ENCODE data around the gene CGB5. TPM values are rescaled to one million over a fixed set of nuclear protein-coding genes. Genes with fewer than 3 reads are reported as not detected.
"Not testable (repeated sequence)": the region's sequence is repeated elsewhere in the genome, so short reads cannot be mapped to it uniquely, and the experiment has no call there.

Gene CGB5
- polyA plus RNA-seq, 1 donor from 2014 or later: not detected

- H3K9ac ChIP-seq (ENCODE audit: low read length): no peak within 1 kb of the TSS
Measured at GRCh38 chr19:49017041-49017665, 26.5 kb upstream of the CGB5 start, which contains the start of gene LHB. TSS of gene LHB (minus strand) at chr19:49017091. CDS start at chr19:49017081, 10 bp downstream.

DNA sequence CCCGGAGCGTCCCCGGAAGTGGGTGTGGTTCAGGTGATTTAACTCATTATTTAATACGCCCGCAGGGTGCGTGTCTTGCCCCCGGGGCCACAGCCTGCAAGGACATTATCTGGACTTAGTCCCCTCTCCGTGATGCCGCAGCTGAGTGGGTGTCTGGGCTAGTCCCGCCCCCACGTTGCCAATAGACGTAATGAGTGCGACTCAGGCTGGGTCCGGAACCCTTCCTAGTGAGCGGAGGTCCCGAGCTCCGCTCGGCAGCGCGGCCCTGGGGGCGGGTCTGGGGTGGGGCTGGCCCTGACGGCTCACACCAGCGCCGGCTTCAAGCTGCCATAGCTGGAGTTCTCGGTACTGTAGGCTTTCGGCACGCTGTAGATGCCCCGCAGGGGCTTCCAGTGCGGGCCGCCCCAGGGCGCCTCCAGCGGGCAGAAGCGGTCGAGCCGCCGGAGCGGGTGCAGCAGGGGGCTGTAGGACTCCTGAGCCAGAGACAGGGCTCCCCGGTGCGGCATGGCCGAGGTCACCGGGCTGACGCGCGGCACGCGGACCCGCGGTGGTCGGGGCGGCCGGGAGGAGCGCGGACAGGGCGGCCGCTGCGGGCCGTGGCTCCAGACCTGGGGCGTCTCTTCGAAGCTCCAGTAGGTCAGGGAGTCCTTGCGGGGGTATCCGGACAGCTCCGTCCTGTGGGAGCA is 25.8 kb upstream of the CGB5 start:
- Histone ChIP-seq H3K9ac (ENCODE audit: low read length) (no peak overlapping the region), H3K27ac (ENCODE audit: low read length) (no peak overlapping the region), H3K79me2 (replicated peaks; ENCODE audit: insufficient read depth, low read length) (no peaks in the 10 kb centered on the region), H3K4me3 (ENCODE audit: low read length) (no peak overlapping the region), H3F3A (ENCODE audit: insufficient read depth, low read length, poor library complexity, severe bottlenecking) (no peaks in the 10 kb centered on the region), H3K4me2 (ENCODE audit: low read length) (no peak overlapping the region), H3K9me2 (ENCODE audit: insufficient read depth, low read length) (no peaks in the 10 kb centered on the region), H3K36me3 (ENCODE audit: insufficient read depth, low read length) (no peaks in the 10 kb centered on the region), H4K20me1 (ENCODE audit: insufficient read depth) (no peaks in the 10 kb centered on the region), H2AFZ (ENCODE audit: low read depth, low read length) (no peak overlapping the region), H3K9me3 (ENCODE audit: low read length) (no peaks in the 10 kb centered on the region), H3K27me3 (ENCODE audit: insufficient read depth, low read depth, low read length) (peaks cover 13% of the 10 kb centered on the region)
- TF ChIP-seq CTCF (IDR thresholded peaks at IDR 0.05; ENCODE audit: poor library complexity, severe bottlenecking) (peak; percentile 38), EP300 (conservative IDR thresholded peaks at IDR 0.05; ENCODE audit: poor library complexity, severe bottlenecking) (no peak)

More at GRCh38 chr19:49017041-49017665, 26.5 kb upstream of the CGB5 start, which contains the start of gene LHB:
- Histone ChIP-seq H3F3A (ENCODE audit: insufficient read depth, low read length, poor library complexity, severe bottlenecking) (no peaks in the 10 kb centered on the region), H3K4me3 (ENCODE audit: low read length) (no peak within 1 kb of the TSS), H3K27me3 (ENCODE audit: insufficient read depth, low read depth, low read length) (peaks cover 13% of the 10 kb centered on the region), H3K27ac (ENCODE audit: low read length) (no peak within 1 kb of the TSS), H3K36me3 (ENCODE audit: insufficient read depth, low read length) (no peaks in the 10 kb centered on the region), H4K20me1 (ENCODE audit: insufficient read depth) (no peaks in the 10 kb centered on the region), H3K9me2 (ENCODE audit: insufficient read depth, low read length) (no peaks in the 10 kb centered on the region), H3K79me2 (replicated peaks; ENCODE audit: insufficient read depth, low read length) (no peaks in the 10 kb centered on the region), H3K4me2 (ENCODE audit: low read length) (no peak within 1 kb of the TSS), H3K9me3 (ENCODE audit: low read length) (no peaks in the 10 kb centered on the region), H2AFZ (ENCODE audit: low read depth, low read length) (no peak within 1 kb of the TSS)
- TF ChIP-seq TAF1 (IDR thresholded peaks at IDR 0.05; ENCODE audit: low read depth): no peak
- no peak for TF ChIP-seq CTCF (IDR thresholded peaks at IDR 0.05; ENCODE audit: poor library complexity, severe bottlenecking)
- TF ChIP-seq, protein P1, sequence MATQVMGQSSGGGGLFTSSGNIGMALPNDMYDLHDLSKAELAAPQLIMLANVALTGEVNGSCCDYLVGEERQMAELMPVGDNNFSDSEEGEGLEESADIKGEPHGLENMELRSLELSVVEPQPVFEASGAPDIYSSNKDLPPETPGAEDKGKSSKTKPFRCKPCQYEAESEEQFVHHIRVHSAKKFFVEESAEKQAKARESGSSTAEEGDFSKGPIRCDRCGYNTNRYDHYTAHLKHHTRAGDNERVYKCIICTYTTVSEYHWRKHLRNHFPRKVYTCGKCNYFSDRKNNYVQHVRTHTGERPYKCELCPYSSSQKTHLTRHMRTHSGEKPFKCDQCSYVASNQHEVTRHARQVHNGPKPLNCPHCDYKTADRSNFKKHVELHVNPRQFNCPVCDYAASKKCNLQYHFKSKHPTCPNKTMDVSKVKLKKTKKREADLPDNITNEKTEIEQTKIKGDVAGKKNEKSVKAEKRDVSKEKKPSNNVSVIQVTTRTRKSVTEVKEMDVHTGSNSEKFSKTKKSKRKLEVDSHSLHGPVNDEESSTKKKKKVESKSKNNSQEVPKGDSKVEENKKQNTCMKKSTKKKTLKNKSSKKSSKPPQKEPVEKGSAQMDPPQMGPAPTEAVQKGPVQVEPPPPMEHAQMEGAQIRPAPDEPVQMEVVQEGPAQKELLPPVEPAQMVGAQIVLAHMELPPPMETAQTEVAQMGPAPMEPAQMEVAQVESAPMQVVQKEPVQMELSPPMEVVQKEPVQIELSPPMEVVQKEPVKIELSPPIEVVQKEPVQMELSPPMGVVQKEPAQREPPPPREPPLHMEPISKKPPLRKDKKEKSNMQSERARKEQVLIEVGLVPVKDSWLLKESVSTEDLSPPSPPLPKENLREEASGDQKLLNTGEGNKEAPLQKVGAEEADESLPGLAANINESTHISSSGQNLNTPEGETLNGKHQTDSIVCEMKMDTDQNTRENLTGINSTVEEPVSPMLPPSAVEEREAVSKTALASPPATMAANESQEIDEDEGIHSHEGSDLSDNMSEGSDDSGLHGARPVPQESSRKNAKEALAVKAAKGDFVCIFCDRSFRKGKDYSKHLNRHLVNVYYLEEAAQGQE (IDR thresholded peaks at IDR 0.05; ENCODE audit: borderline replicate concordance): no peak
- TF ChIP-seq MXI1 (conservative IDR thresholded peaks at IDR 0.05; ENCODE audit: poor library complexity, severe bottlenecking): no peak
- TF ChIP-seq EP300 (conservative IDR thresholded peaks at IDR 0.05; ENCODE audit: poor library complexity, severe bottlenecking): no peak
- no peak for TF ChIP-seq POLR2AphosphoS5 (IDR thresholded peaks at IDR 0.05)
- no peak for TF ChIP-seq EZH2 (IDR thresholded peaks at IDR 0.05; ENCODE audit: borderline replicate concordance, insufficient read depth, low read length, poor library complexity, severe bottlenecking)
- TF ChIP-seq RAD21 (conservative IDR thresholded peaks at IDR 0.05): no peak

DNA sequence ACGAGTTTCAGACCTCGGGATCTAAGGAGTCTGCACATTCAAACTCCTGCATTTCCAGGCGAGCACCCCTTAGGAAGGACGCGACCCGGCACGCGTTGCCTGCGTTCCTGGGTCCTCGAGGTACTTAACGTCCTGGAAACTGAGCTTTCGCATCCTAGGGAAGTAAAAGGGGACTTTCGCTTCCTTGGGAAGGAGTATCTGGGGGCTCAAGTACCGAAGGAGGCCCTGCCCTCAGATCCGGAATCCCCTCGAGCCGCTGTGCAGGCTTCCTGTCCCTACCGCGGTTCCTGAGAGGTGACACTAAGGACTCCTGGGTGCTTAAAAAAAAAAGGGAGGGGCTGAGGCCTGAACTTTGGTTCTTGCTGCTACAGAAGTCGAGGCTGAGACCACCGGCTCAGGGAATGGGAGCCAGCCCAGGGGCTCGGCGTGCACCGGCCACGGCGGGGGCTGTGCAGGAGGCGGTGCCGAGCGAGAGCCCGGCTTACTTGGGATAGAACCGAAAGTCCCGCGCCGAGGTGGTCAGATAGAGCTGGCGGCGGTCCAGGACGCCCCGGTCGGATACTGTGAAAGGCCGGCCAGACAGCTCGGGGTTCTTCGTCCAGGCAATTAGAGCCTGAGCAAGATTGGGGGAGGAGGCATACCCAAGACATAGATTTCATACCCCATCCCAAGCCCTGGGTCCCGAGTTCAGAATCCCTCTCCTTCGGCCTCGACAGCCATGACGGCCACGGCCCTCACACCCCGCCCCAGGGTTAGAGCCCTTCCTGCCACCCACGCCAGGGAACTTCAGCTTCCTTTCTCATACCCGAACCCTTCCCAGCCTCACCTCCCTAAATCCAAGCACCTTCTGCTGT is 25.0 kb upstream of the CGB5 start:
- not testable (repeated sequence) for H3K27ac ChIP-seq (ENCODE audit: low read length); H2AFZ ChIP-seq (ENCODE audit: low read depth, low read length)
- H3K27me3 ChIP-seq (ENCODE audit: insufficient read depth, low read depth, low read length): peaks cover 13% of the 10 kb centered on the region

More for the DNA sequence above, 25.0 kb upstream of the CGB5 start:
- not testable (repeated sequence) for H3F3A ChIP-seq (ENCODE audit: insufficient read depth, low read length, poor library complexity, severe bottlenecking); H3K9me2 ChIP-seq (ENCODE audit: insufficient read depth, low read length); H3K9me3 ChIP-seq (ENCODE audit: low read length); H3K36me3 ChIP-seq (ENCODE audit: insufficient read depth, low read length); H3K79me2 ChIP-seq (replicated peaks; ENCODE audit: insufficient read depth, low read length); H3K9ac ChIP-seq (ENCODE audit: low read length); H3K4me3 ChIP-seq (ENCODE audit: low read length); H4K20me1 ChIP-seq (ENCODE audit: insufficient read depth); H3K4me2 ChIP-seq (ENCODE audit: low read length)

Measured in neural cell (in vitro differentiated cells).